ENCODE data around the gene GMCL1. TPM values are rescaled to one million over a fixed set of nuclear protein-coding genes. Genes with fewer than 3 reads are reported as not detected.

GMCL1 gene
- total RNA-seq, 1 experiment from 2014 or later, result 12.7 TPM

DNA sequence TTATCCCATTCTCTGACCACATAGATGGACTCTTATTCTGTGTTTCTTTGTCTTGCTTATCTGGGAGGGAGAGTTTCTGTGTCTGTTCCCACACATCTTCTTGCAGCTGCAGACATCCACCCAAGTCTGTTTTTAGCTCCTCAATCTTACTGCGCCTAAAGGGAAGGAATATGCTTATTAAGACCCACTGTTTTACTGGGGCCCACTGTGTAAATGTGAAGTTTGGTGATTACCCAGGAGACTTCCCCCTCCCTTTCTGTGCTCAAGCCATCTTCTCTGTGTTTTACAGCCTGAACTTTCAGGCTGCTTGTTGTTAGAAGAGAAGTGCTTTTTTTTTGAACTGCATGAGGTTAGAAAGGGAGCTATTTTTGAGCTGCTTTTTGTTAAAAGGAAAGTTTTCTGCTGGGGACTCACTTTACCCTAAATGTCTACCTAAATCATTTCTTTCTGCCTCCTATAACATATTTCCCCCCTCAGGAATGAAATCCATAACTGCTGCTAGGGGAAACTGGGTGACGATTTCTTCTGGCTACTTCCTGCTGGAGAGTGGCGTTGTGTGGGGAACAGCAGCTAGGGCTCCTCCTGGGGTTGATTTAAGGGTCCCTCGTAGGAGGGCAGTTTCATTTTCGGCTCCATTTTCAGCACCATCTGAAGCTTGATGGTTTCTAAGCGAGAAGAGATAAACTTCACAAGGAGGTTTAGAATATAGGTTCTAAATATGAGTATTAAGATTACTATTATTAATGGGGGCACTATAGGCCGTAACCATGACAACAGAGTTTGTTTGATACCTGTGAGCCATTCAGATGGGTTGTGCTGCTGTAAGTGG, 39.5 kb upstream of the GMCL1 start:
- Histone ChIP-seq H3K27ac (ENCODE audit: low read length) (no peak overlapping the region), H3K4me1 (ENCODE audit: insufficient read depth, low read length) (no peaks in the 10 kb centered on the region), H3K79me2 (ENCODE audit: low read length) (no peaks in the 10 kb centered on the region), H3K9me3 (ENCODE audit: low read length) (no peaks in the 10 kb centered on the region), H3K4me3 (ENCODE audit: low read length) (no peak overlapping the region), H3K27me3 (ENCODE audit: low read length) (no peaks in the 10 kb centered on the region), H3K36me3 (ENCODE audit: low read depth, low read length) (no peaks in the 10 kb centered on the region; the same call in 1 of the 2 replicates), H3K9me2 (replicated peaks; ENCODE audit: low read length) (no peaks in the 10 kb centered on the region), H3F3A (ENCODE audit: low read length, unreplicated experiment) (no peaks in the 10 kb centered on the region), H4K20me1 (ENCODE audit: low read length) (no peaks in the 10 kb centered on the region), H3K9ac (ENCODE audit: low read length) (no peak overlapping the region), H2AFZ (ENCODE audit: low read length) (no peak overlapping the region), H3K4me2 (ENCODE audit: low read length) (no peak overlapping the region)
- intact Hi-C loops (cut with micrococcal nuclease), result no loop called here
- TF ChIP-seq, protein P1, sequence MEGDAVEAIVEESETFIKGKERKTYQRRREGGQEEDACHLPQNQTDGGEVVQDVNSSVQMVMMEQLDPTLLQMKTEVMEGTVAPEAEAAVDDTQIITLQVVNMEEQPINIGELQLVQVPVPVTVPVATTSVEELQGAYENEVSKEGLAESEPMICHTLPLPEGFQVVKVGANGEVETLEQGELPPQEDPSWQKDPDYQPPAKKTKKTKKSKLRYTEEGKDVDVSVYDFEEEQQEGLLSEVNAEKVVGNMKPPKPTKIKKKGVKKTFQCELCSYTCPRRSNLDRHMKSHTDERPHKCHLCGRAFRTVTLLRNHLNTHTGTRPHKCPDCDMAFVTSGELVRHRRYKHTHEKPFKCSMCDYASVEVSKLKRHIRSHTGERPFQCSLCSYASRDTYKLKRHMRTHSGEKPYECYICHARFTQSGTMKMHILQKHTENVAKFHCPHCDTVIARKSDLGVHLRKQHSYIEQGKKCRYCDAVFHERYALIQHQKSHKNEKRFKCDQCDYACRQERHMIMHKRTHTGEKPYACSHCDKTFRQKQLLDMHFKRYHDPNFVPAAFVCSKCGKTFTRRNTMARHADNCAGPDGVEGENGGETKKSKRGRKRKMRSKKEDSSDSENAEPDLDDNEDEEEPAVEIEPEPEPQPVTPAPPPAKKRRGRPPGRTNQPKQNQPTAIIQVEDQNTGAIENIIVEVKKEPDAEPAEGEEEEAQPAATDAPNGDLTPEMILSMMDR (conservative IDR thresholded peaks at IDR 0.05; ENCODE audit: low read depth, low read length), result no peak
- TF ChIP-seq EZH2 (IDR thresholded peaks at IDR 0.05; ENCODE audit: low read length, unreplicated experiment) (no peak), EZH2phosphoT487 (IDR thresholded peaks at IDR 0.05; ENCODE audit: borderline replicate concordance, low read length) (no peak)
- no peak for DNase-seq
- BruUV-seq (replicated peaks), result no TSS peak
- ChIA-PET POLR2A (ENCODE audit: unreplicated experiment) (interaction anchor here (0.6 kb wide), 1 partner anchor 11 kb away, joined by 20 read pairs; no protein-coding TSS in a partner anchor), CTCF (no interaction called here)
- no peak for ATAC-seq

DNA sequence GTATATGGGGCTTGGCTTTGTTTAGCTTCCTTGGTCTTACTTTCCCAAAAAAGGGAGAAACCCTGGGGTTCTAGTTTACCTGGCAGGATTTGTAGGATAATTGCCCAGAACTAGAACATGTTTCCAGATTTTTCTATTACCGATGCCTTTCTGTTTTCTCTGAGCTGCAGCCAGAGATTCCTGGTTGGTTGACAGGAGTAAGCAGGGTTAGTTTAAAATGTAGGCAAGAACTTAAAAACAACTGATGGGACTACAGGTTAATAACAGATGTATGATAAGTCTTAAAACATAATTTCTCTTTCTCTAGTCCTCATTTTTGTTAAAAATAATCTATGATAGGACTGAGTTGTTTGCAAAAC, 38.9 kb upstream of the GMCL1 start:
- CTCF ChIA-PET, result no interaction called here
- no peak overlapping the region for H3K9ac ChIP-seq (ENCODE audit: low read length)
- ATAC-seq, result no peak

More for the DNA sequence above, 38.9 kb upstream of the GMCL1 start:
- no peaks in the 10 kb centered on the region; the same call in 1 of the 2 replicates for H3K36me3 ChIP-seq (ENCODE audit: low read depth, low read length)
- H4K20me1 ChIP-seq (ENCODE audit: low read length), result no peaks in the 10 kb centered on the region
- H2AFZ ChIP-seq (ENCODE audit: low read length), result no peak overlapping the region
- BruUV-seq (replicated peaks), result no TSS peak
- H3K4me1 ChIP-seq (ENCODE audit: insufficient read depth, low read length), result no peaks in the 10 kb centered on the region
- H3K4me3 ChIP-seq (ENCODE audit: low read length), result no peak overlapping the region
- intact Hi-C loops (cut with micrococcal nuclease), result no loop called here
- no peaks in the 10 kb centered on the region for H3K79me2 ChIP-seq (ENCODE audit: low read length)
- H3K27me3 ChIP-seq (ENCODE audit: low read length), result no peaks in the 10 kb centered on the region
- H3K9me2 ChIP-seq (replicated peaks; ENCODE audit: low read length), result no peaks in the 10 kb centered on the region
- H3K4me2 ChIP-seq (ENCODE audit: low read length), result no peak overlapping the region
- no peak for DNase-seq
- no peaks in the 10 kb centered on the region for H3K9me3 ChIP-seq (ENCODE audit: low read length)
- POLR2A ChIA-PET (ENCODE audit: unreplicated experiment), result no interaction called here
- TF ChIP-seq EZH2phosphoT487 (IDR thresholded peaks at IDR 0.05; ENCODE audit: borderline replicate concordance, low read length) (no peak), EZH2 (IDR thresholded peaks at IDR 0.05; ENCODE audit: low read length, unreplicated experiment) (no peak)
- TF ChIP-seq, protein P1 (conservative IDR thresholded peaks at IDR 0.05; ENCODE audit: low read depth, low read length), result no peak
- no peak overlapping the region for H3K27ac ChIP-seq (ENCODE audit: low read length)
- H3F3A ChIP-seq (ENCODE audit: low read length, unreplicated experiment), result no peaks in the 10 kb centered on the region
